BE2C (cell line): ENCODE measurements around the gene GOLGA3.

Experiments
- DNase-seq: peaks from one replicate; pipeline ENCODE4 v3.0.0-alpha.2; 2020
- H3K27me3 ChIP-seq: fragments of 250-450 bp; sonication (Bioruptor Pico); 2 replicates; pipeline ENCODE4 v1.5.1; 2020; ENCODE audit warnings: mild to moderate bottlenecking
- H3K36me3 ChIP-seq: fragments of 250-450 bp; sonication (Bioruptor Pico); 2 replicates; pipeline ENCODE4 v1.5.1; 2020; ENCODE audit warnings: mild to moderate bottlenecking
- H3K4me1 ChIP-seq: fragments of 250-450 bp; sonication (Bioruptor Pico); 2 replicates; pipeline ENCODE4 v1.5.1; 2020
- H3K4me3 ChIP-seq: 2 replicates; pipeline ENCODE4 v1.5.1; 2011; ENCODE audit warnings: low read depth, low read length
- H3K9me3 ChIP-seq: fragments of 250-450 bp; sonication (Bioruptor Pico); 2 replicates; pipeline ENCODE4 v1.5.1; 2020
- CTCF ChIP-seq: IDR thresholded peaks from 2 replicates; pipeline ENCODE4 v1.5.1; 2012; ENCODE audit warnings: mild to moderate bottlenecking, low read depth, low read length

The GOLGA3 gene

DNA sequence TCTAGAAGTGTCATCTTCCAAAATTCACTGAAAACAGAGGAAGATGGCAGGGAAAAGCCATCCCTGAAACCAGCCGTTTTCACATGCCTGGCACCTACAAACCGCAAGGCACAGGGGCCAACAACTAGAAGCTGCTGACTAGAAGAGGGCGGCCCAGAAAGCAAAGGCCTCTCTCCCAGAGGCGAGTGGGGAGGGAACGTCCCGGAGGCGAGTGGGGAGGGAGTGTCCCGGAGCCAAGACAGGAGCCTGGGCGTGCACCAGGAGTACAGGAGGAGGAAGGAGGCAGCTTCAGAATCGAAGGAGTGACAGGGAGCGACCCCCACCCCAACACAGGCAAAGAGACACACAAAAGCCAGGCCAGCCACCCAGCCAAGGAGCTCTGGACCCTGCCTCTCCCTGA, 88.0 kb downstream of the GOLGA3 start:
- no peak for TF ChIP-seq CTCF
- DNase-seq = no peak
- Histone ChIP-seq H3K4me3 (no peak overlapping the region), H3K9me3 (no peaks in the 10 kb centered on the region), H3K4me1 (no peaks in the 10 kb centered on the region), H3K27me3 (no peaks in the 10 kb centered on the region), H3K36me3 (peaks cover 94% of the 10 kb centered on the region)

DNA sequence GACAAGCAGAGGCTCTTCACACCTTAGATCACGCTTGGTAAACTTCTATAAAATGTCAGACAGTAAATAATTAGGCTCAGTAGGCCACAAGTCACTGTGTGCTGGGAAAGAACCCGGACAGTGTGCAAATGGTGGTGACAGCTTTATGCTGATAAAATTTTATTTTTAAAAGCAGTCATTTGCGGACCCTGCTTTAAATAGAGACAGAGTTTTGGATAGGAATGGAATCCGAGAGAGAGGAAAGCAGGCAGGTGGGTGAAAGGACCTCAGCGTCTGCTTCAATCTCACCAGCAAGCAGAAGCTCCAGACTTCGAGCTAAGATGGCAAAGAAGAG, 88.4 kb downstream of the GOLGA3 start:
- peaks cover 94% of the 10 kb centered on the region for H3K36me3 ChIP-seq
- TF ChIP-seq CTCF = no peak

GRCh38 chr12:132739600-132740312, 88.9 kb downstream of the GOLGA3 start:
- DNase-seq = no peak
- Histone ChIP-seq H3K36me3 (peaks cover 94% of the 10 kb centered on the region), H3K4me3 (no peak overlapping the region), H3K4me1 (no peaks in the 10 kb centered on the region), H3K27me3 (no peaks in the 10 kb centered on the region), H3K9me3 (no peaks in the 10 kb centered on the region)
- TF ChIP-seq CTCF = no peak

More for the DNA sequence above, 88.4 kb downstream of the GOLGA3 start:
- no peak overlapping the region for H3K4me3 ChIP-seq
- H3K9me3 ChIP-seq = no peaks in the 10 kb centered on the region
- no peaks in the 10 kb centered on the region for H3K4me1 ChIP-seq
- DNase-seq = no peak
- no peaks in the 10 kb centered on the region for H3K27me3 ChIP-seq

- Histone ChIP-seq H3K36me3 (peaks cover 81% of the 10 kb centered on the region), H3K4me1 (no peaks in the 10 kb centered on the region), H3K27me3 (no peaks in the 10 kb centered on the region), H3K4me3 (no peak overlapping the region), H3K9me3 (no peaks in the 10 kb centered on the region)
- no peak for DNase-seq
- no peak for TF ChIP-seq CTCF
Observed at GRCh38 chr12:132736913-132737312, 91.8 kb downstream of the GOLGA3 start.

DNA sequence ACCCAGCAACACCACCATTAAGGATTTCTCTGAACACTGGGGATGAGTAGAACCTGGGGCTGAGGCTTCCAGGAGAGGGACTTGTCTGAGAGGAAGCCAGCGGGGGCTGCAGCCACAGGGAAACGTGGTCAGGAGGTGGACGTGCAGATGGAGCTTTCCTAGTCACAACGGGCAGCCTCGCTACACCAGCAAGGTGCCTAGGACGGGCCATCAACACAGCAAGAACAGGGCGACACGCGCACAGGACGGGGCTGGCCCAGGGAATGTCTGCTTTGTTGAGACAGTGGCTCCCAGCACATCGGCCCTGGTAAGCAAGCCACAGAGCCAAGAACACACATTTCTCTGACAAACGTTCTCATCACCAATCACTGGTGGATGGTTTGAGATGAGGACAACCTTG, 92.3 kb downstream of the GOLGA3 start:
- DNase-seq = no peak
- Histone ChIP-seq H3K27me3 (no peaks in the 10 kb centered on the region), H3K9me3 (no peaks in the 10 kb centered on the region), H3K4me3 (no peak overlapping the region), H3K36me3 (peaks cover 79% of the 10 kb centered on the region), H3K4me1 (no peaks in the 10 kb centered on the region)
- TF ChIP-seq CTCF = no peak

DNA sequence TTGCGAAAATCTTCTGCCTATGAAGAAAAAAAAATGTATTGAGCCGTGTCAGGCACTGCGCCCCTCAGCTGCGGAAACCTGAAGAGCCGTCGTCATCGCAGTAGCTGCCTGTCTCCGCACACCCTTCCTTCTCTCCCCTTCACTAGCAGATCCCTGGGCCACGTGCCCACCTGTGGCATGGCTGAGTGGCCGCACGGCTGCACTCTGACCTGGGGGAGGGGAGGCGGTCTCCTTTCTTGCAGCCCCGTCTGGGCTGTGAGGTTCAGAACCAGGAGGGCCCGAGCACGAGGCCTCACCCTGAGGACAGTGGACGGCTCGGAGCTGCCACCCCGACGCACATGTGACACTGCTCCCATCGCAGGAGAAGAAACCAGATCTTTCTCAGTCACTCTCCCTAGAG, 93.2 kb downstream of the GOLGA3 start:
- Histone ChIP-seq H3K27me3 (no peaks in the 10 kb centered on the region), H3K4me1 (no peaks in the 10 kb centered on the region), H3K9me3 (no peaks in the 10 kb centered on the region), H3K4me3 (no peak overlapping the region), H3K36me3 (peaks cover 79% of the 10 kb centered on the region)
- no peak for TF ChIP-seq CTCF
- no peak for DNase-seq
